ENCODE data around the gene DAB2IP.

- TF ChIP-seq POLR2AphosphoS5 (IDR thresholded peaks at IDR 0.05) (no peak), CTCF (IDR thresholded peaks at IDR 0.05) (no peak)
Measured at GRCh38 chr9:121690766-121691165, 39.3 kb downstream of the DAB2IP start.

Data from prostate gland (tissue), 2 donors.